Pancreas (tissue), 10 donors: ENCODE results near the gene SKIL. TPM values are rescaled to one million over a fixed set of nuclear protein-coding genes. Genes with fewer than 3 reads are reported as not detected.

ENCODE experiments used
- ATAC-seq, 4 donors: fragments of 200-7000 bp; cut with Tn5 transposase; one replicate each; pipeline versions ENCODE4 v1.8.0 to v1.9.1; 2020; ENCODE audit warnings: mild to moderate bottlenecking in 4 of 4, moderate library complexity in 4 of 4
- DNase-seq, 6 donors: peaks; one replicate each; pipeline ENCODE4 v3.0.0-alpha.2; 2020
- FAIRE-seq: peaks from 2 replicates; lab custom pipeline; 2012; peaks lifted over from hg19 to GRCh38; lab: Jason Lieb, UNC
- H3K27ac ChIP-seq, 4 donors: fragments of 200-600 bp; sonication (generic); 1 replicate in 3 of 4; 2 replicates in 1 of 4; pipeline versions ENCODE4 v1.5.0 to v1.8.0; 2020
- H3K27me3 ChIP-seq, 4 donors: fragments of 200-600 bp; one replicate each; pipeline ENCODE4 v1.8.0; 2021
- H3K36me3 ChIP-seq, 3 donors: fragments of 200-600 bp; sonication (generic) in 1 of 3; one replicate each; pipeline versions ENCODE4 v1.5.0 to v1.8.0; 2020 to 2021
- H3K4me1 ChIP-seq, 3 donors: fragments of 200-600 bp; one replicate each; pipeline ENCODE4 v1.8.0; 2021
- H3K4me3 ChIP-seq, 4 donors: fragments of 200-600 bp; sonication (generic) in 2 of 4; one replicate each; pipeline versions ENCODE4 v1.5.0 to v1.8.0; 2020 to 2021
- H3K9me3 ChIP-seq, 4 donors: fragments of 200-600 bp; one replicate each; pipeline ENCODE4 v1.8.0; 2021
- CTCF ChIP-seq, 4 donors: fragments of 200-600 bp; sonication (generic) in 3 of 4; IDR thresholded peaks; one replicate each; pipeline versions ENCODE4 v1.5.0 to v1.8.0; 2021; ENCODE audit warnings: antibody characterized with exemption in 4 of 4
- WGBS, 2 donors: extraction: QIAGEN DNeasy Blood & Tissue Kit; methylation state at CpG; one replicate each; pipeline ENCODE4 v1.1.7; 2013; 5-methylcytosine and 5-hydroxymethylcytosine counted together
- intact Hi-C, 3 donors: fragments of 100-400 bp; cut with DNase I; formaldehyde crosslinking; loops; one replicate each; pipeline versions ENCODE4 v1.11.1 to v1.14.2; 2022
- polyA plus RNA-seq, 2 donors: library from polyadenylated mRNA; stranded (reverse); fragments of 200-250 nt; gene quantifications; one replicate each; pipeline ENCODE4 v1.2.3, GENCODE V29; 2013
- total RNA-seq, 6 donors: library from RNA; stranded (reverse); fragmentation: NEBNext Ultra II Directional in 4 of 6; extraction: Animal tissue kit (Norgen Biotek cat#: 25700) in 4 of 6; gene quantifications; one replicate each; pipeline versions ENCODE4 v1.2.1 to v1.2.4, GENCODE V29; 2021 to 2023
- donor health status: healthy with polysubstance abuse.
- donor health status: DM: no; HTN: no; CAD: no; lungs with moderate emphysema.
- donor health status: DM: no; HTN: no; CAD: no.
- donor health status: control.
- donor health status: control.
- donor health status: Bipolar disorder and iron deficiency.
- donor health status: DM: yes; HTN: yes; CAD: no.
- donor health status: DM: no; HTN: no; CAD: no.
- donor health status: DM: no; HTN: no; CAD: no.
- donor health status: DM: yes; HTN: yes; CAD: no.

Gene SKIL
- total and polyA plus RNA-seq, 8 donors = 5.1 to 52.1 (median 15.9) TPM

GRCh38 chr3:170360466-170360865, 3.0 kb downstream of the SKIL start:
- TF ChIP-seq CTCF (IDR thresholded peaks at IDR 0.05) = no peak
- peaks cover 9 to 29% (median 15%) of the 10 kb centered on the region in 3 donors for H3K4me1 ChIP-seq
- WGBS, 2 donors = 96 to 99% methylated on average over 5 of the region's 5 CpGs
- no peaks in the 10 kb centered on the region for H3K9me3 ChIP-seq
- intact Hi-C loops = no loop called here
- no peak overlapping the region for H3K27ac ChIP-seq
- H3K4me3 ChIP-seq = no peak overlapping the region
- ATAC-seq = no peak
- H3K27me3 ChIP-seq = no peaks in the 10 kb centered on the region
- FAIRE-seq = no peak
- no peak for DNase-seq
- no peaks in the 10 kb centered on the region for H3K36me3 ChIP-seq

GRCh38 chr3:170360916-170361315, 3.4 kb downstream of the SKIL start:
- no peaks in the 10 kb centered on the region for H3K9me3 ChIP-seq
- no peak overlapping the region for H3K27ac ChIP-seq
- no peaks in the 10 kb centered on the region for H3K27me3 ChIP-seq
- DNase-seq (no peak), ATAC-seq (no peak), FAIRE-seq (no peak)
- no peak for TF ChIP-seq CTCF (IDR thresholded peaks at IDR 0.05)
- H3K4me1 ChIP-seq = peaks cover 5 to 24% (median 12%) of the 10 kb centered on the region in 3 donors
- H3K4me3 ChIP-seq = no peak overlapping the region
- WGBS, 2 donors = 64 to 66% methylated on average over 5 of the region's 5 CpGs
- H3K36me3 ChIP-seq = no peaks in the 10 kb centered on the region
- intact Hi-C loops = no loop called here

- Histone ChIP-seq H3K36me3 (no peaks in the 10 kb centered on the region), H3K4me1 (peaks cover 5 to 24% (median 12%) of the 10 kb centered on the region in 3 donors), H3K4me3 (no peak overlapping the region), H3K27ac (no peak overlapping the region), H3K9me3 (no peaks in the 10 kb centered on the region), H3K27me3 (no peaks in the 10 kb centered on the region)
- no peak for TF ChIP-seq CTCF (IDR thresholded peaks at IDR 0.05)
- DNase-seq = no peak
- no peak for FAIRE-seq
- no peak for ATAC-seq
- WGBS, 2 donors = 67 to 70% methylated on average over 6 of the region's 6 CpGs
- intact Hi-C loops = no loop called here
These were observed 4.2 kb downstream of the SKIL start for GRCh38 chr3:170361711-170362110.

GRCh38 chr3:170363471-170363994, 6.0 kb downstream of the SKIL start:
- intact Hi-C loops = no loop called here
- FAIRE-seq (no peak), ATAC-seq (no peak), DNase-seq (no peak)
- WGBS, 2 donors = 90 to 95% methylated on average over 11 of the region's 11 CpGs
- Histone ChIP-seq H3K4me1 (peaks cover 5 to 28% (median 12%) of the 10 kb centered on the region in 3 donors), H3K4me3 (no peak overlapping the region), H3K9me3 (no peaks in the 10 kb centered on the region), H3K36me3 (no peaks in the 10 kb centered on the region), H3K27me3 (no peaks in the 10 kb centered on the region), H3K27ac (no peak overlapping the region)
- TF ChIP-seq CTCF (IDR thresholded peaks at IDR 0.05) = no peak

GRCh38 chr3:170364965-170365364, 7.5 kb downstream of the SKIL start:
- Histone ChIP-seq H3K9me3 (no peaks in the 10 kb centered on the region), H3K36me3 (no peaks in the 10 kb centered on the region), H3K27ac (no peak overlapping the region), H3K27me3 (no peaks in the 10 kb centered on the region), H3K4me1 (peaks cover 5 to 20% (median 12%) of the 10 kb centered on the region in 3 donors), H3K4me3 (no peak overlapping the region)
- intact Hi-C loops = no loop called here
- WGBS, 2 donors = 77% methylated on average over 4 of the region's 4 CpGs
- TF ChIP-seq CTCF (IDR thresholded peaks at IDR 0.05) = no peak
- ATAC-seq = no peak
- DNase-seq = no peak
- FAIRE-seq = no peak
